ENCODE data around the gene KCNQ1.

GRCh38 chr11:2869561-2870427 is 425.0 kb downstream of the KCNQ1 start:
- TF ChIP-seq GATA3 (IDR thresholded peaks at IDR 0.05; ENCODE audit: low read depth, low read length) (no peak), GATA2 (IDR thresholded peaks at IDR 0.05; ENCODE audit: low read depth, low read length) (no peak)
